T-helper 1 cell treated with Interleukin-12 subunit alpha and Interleukin-12 subunit beta and Interleukin-4 antibody, amounts not matched to agents 30 μg/mL and 1 μg/mL, for 36 hours (primary cell): Measurements from ENCODE around the gene FAM78B.

ENCODE experiments used
- H3K27ac Mint-ChIP-seq: one replicate; pipeline ENCODE4 v1.8.0; 2021; ENCODE audit warnings: mild to moderate bottlenecking, mixed read lengths
- H3K27me3 Mint-ChIP-seq: one replicate; pipeline ENCODE4 v1.8.0; 2021; ENCODE audit warnings: low read depth, mixed read lengths
- H3K36me3 Mint-ChIP-seq: one replicate; pipeline ENCODE4 v1.8.0; 2021; ENCODE audit warnings: low read depth, mixed read lengths
- H3K4me1 Mint-ChIP-seq: one replicate; pipeline ENCODE4 v1.8.0; 2021; ENCODE audit warnings: low read depth, mixed read lengths
- H3K4me3 Mint-ChIP-seq: one replicate; pipeline ENCODE4 v1.8.0; 2021; ENCODE audit warnings: mild to moderate bottlenecking, moderate library complexity, mixed read lengths
- H3K9me3 Mint-ChIP-seq: one replicate; pipeline ENCODE4 v1.8.0; 2021; ENCODE audit warnings: mixed read lengths

FAM78B gene

DNA sequence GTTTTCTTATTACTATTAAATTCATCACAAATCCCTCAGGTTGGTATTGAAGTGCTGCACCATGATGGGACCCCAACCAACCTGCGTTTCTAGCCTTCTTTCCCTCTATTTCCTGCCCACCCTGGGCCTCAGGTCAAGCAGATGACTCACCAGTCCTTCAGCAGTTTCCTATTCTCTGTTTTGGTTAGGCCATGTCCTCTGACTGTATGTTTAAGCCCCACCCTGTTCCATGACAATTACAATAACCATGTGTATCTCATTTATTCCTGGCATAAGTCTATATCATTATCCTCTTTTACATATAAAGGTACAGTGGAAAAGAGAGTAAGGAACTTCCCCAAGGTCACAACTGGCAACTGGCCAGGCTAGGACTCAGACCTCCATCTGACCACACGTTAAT is 5.3 kb upstream of the FAM78B start:
- H3K4me1 Mint-ChIP-seq, result peaks cover 17% of the 10 kb centered on the region
- H3K4me3 Mint-ChIP-seq, result no peak overlapping the region
- H3K36me3 Mint-ChIP-seq, result no peaks in the 10 kb centered on the region
- H3K27ac Mint-ChIP-seq, result no peak overlapping the region
- peaks cover 19% of the 10 kb centered on the region for H3K27me3 Mint-ChIP-seq
- no peaks in the 10 kb centered on the region for H3K9me3 Mint-ChIP-seq

DNA sequence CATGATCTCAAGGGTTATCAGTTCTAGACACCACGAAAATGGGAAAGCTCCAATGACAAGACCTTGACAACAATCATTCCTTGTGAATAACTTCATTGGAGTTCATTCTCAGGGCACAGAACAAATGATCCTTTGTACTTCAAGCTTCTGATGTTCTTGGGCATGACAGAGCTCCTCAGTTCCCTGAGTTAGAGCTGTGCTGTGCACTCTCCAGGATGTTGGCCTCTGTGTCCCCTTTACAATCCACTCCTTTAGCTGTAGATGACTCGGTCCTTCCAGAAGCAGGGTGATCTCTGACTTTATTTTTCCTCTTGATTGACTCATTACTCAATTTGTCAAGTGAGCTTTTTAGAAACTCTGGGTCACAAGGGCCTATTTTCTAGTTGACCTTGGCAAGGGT is 3.9 kb upstream of the FAM78B start:
- H3K4me1 Mint-ChIP-seq, result peaks cover 16% of the 10 kb centered on the region
- H3K36me3 Mint-ChIP-seq, result no peaks in the 10 kb centered on the region
- peaks cover 23% of the 10 kb centered on the region for H3K27me3 Mint-ChIP-seq
- peak overlapping the region; percentile 28 for H3K27ac Mint-ChIP-seq
- no peaks in the 10 kb centered on the region for H3K9me3 Mint-ChIP-seq
- no peak overlapping the region for H3K4me3 Mint-ChIP-seq

DNA sequence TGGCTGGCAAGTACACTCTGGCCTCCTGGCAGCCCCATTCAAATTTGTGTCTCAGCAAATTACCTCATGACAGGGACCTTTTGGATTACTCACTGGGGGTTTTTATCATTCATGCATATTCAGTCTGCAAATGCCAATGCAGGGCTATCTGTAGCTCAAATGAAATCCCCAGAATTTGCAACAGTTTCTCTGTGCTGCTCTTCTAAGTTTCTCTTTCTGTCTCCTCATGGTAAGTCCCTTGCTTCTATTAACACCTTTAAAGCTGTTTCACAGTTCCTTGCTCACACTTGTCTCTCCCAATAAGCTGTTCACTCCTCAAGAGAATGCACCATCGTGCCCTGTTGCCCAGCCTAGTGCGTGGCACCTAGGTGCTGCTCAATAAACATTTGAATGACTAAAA is 3.3 kb upstream of the FAM78B start:
- peaks cover 19% of the 10 kb centered on the region for H3K4me1 Mint-ChIP-seq
- H3K27ac Mint-ChIP-seq, result peak overlapping the region; percentile 37
- peaks cover 30% of the 10 kb centered on the region for H3K27me3 Mint-ChIP-seq
- no peak overlapping the region for H3K4me3 Mint-ChIP-seq
- H3K36me3 Mint-ChIP-seq, result no peaks in the 10 kb centered on the region
- no peaks in the 10 kb centered on the region for H3K9me3 Mint-ChIP-seq

GRCh38 chr1:166169182-166169581 is 2.4 kb upstream of the FAM78B start:
- Mint-ChIP-seq H3K27ac (no peak overlapping the region), H3K4me1 (peaks cover 19% of the 10 kb centered on the region), H3K4me3 (no peak overlapping the region), H3K9me3 (no peaks in the 10 kb centered on the region), H3K27me3 (peaks cover 39% of the 10 kb centered on the region), H3K36me3 (no peaks in the 10 kb centered on the region)

- Mint-ChIP-seq H3K4me3 (peak overlapping the region; percentile 30), H3K36me3 (no peaks in the 10 kb centered on the region), H3K27me3 (peaks cover 55% of the 10 kb centered on the region), H3K27ac (peak overlapping the region; percentile 38), H3K9me3 (no peaks in the 10 kb centered on the region), H3K4me1 (peaks cover 19% of the 10 kb centered on the region)
Measured at GRCh38 chr1:166167572-166167925, 748 bp upstream of the FAM78B start.

DNA sequence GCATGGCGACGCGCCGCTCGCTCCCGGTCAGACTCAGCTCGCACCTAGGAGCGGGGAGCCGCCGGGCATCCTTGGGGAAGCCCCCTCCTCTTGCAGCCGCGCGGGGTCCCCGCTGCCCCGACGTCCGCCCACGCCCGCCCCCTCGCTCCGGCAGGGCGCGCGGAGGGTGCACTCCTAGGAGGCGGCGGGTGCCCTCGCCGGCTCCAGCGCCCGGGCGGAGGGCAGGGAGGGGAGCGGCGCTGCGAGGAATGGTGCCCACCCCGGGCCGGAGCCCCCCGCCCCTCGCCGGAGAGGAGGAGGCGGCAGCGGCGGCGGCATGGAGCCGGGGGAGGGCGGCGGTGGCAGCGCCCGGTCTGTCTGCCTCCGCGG is 488 bp downstream of the FAM78B start:
- H3K9me3 Mint-ChIP-seq, result no peaks in the 10 kb centered on the region
- H3K36me3 Mint-ChIP-seq, result no peaks in the 10 kb centered on the region
- H3K4me1 Mint-ChIP-seq, result peaks cover 19% of the 10 kb centered on the region
- peaks cover 66% of the 10 kb centered on the region for H3K27me3 Mint-ChIP-seq
- no peak overlapping the region for H3K4me3 Mint-ChIP-seq
- H3K27ac Mint-ChIP-seq, result no peak overlapping the region

GRCh38 chr1:166165661-166166328 is 1.0 kb downstream of the FAM78B start:
- Mint-ChIP-seq H3K36me3 (no peaks in the 10 kb centered on the region), H3K27me3 (peaks cover 67% of the 10 kb centered on the region), H3K9me3 (no peaks in the 10 kb centered on the region), H3K27ac (no peak overlapping the region), H3K4me1 (peaks cover 19% of the 10 kb centered on the region), H3K4me3 (peak overlapping the region; percentile 82)

DNA sequence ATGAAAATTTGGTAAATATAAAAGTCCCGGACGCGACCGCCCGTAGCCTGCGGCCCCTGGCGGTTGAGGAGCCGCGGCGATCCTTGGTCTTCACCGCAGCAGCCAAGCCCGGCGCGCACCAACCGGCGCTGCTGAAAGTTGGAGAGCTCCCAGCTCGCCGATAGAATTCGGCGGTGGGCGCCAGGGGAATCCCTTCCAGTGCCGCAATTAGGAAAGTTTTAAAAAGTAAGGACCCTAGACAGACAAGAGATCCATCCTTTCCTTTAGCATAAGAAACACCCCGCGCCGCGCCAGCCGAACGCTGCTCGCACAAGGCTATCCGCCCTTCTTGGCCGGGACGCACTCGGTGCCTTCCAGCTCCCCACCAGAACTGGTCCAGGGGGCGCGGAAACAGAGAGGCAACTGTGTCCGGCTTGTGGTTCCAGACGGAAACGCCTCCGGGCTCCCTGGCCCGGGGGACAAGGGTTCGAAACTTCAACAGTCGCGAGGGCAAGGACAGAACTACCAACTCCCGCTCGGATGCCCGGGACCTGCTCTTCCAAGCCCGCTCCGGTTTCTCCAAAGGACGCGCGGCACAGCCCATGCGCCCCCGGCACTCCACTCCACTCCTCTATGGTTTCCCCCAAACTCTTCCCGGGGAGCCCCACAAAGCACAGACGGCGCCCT is 1.7 kb downstream of the FAM78B start:
- H3K27me3 Mint-ChIP-seq, result peaks cover 67% of the 10 kb centered on the region
- peaks cover 14% of the 10 kb centered on the region for H3K4me1 Mint-ChIP-seq
- peak overlapping the region; percentile 82 for H3K4me3 Mint-ChIP-seq
- no peak overlapping the region for H3K27ac Mint-ChIP-seq
- no peaks in the 10 kb centered on the region for H3K9me3 Mint-ChIP-seq
- H3K36me3 Mint-ChIP-seq, result no peaks in the 10 kb centered on the region

- peak overlapping the region; percentile 64 for H3K4me3 Mint-ChIP-seq
Measured at GRCh38 chr1:166164646-166164994, 2.2 kb downstream of the FAM78B start.

GRCh38 chr1:166159656-166160055 is 7.1 kb downstream of the FAM78B start:
- H3K9me3 Mint-ChIP-seq, result no peaks in the 10 kb centered on the region
- H3K27ac Mint-ChIP-seq, result no peak overlapping the region
- no peaks in the 10 kb centered on the region for H3K4me1 Mint-ChIP-seq
- H3K36me3 Mint-ChIP-seq, result no peaks in the 10 kb centered on the region
- H3K27me3 Mint-ChIP-seq, result peaks cover 33% of the 10 kb centered on the region
- no peak overlapping the region for H3K4me3 Mint-ChIP-seq

More at GRCh38 chr1:166164646-166164994, 2.2 kb downstream of the FAM78B start:
- Mint-ChIP-seq H3K27me3 (peaks cover 67% of the 10 kb centered on the region), H3K36me3 (no peaks in the 10 kb centered on the region), H3K4me1 (peaks cover 14% of the 10 kb centered on the region), H3K27ac (no peak overlapping the region), H3K9me3 (no peaks in the 10 kb centered on the region)

DNA sequence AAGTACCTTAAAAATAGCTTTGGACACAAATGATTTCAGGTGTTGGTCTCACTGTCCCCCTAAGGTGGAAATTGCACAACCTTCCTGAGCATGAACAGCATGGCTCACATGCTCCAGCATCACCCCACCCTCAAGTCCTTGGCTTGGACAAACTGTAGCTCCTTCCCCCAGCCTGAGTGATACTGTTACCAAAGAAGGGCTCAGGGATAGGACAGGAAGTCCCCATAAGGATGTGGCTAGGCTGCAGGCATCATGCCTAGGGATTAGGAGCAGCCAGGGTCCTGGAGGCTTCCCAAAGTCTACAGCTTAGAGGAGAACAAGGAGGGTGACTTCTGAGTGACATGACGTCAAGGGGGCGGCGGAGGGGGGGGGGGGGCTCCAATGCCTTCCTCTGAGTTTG is 10.1 kb downstream of the FAM78B start:
- Mint-ChIP-seq H3K27me3 (peaks cover 5% of the 10 kb centered on the region), H3K4me1 (no peaks in the 10 kb centered on the region), H3K36me3 (no peaks in the 10 kb centered on the region), H3K27ac (no peak overlapping the region), H3K4me3 (no peak overlapping the region), H3K9me3 (no peaks in the 10 kb centered on the region)

DNA sequence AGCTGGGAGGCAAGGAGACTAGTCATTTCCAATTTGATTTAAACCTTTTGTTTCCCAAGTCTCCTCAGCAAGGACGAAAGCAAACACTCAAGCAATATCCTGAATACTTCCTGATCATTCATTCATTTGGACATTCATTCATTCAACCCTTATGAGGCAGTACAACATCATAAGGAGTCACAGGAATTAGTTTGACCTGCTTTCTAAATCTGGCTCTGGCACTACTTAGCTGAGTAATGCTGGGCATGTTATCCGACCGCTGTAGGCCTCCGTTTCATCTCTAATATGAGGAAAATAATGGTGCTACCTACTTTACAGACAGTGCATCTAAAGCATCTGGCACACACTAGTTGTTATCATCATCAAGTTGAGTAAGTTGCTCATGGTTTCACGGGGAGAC is 11.7 kb downstream of the FAM78B start:
- Mint-ChIP-seq H3K27ac (no peak overlapping the region), H3K4me3 (no peak overlapping the region), H3K36me3 (no peaks in the 10 kb centered on the region), H3K27me3 (no peaks in the 10 kb centered on the region), H3K9me3 (no peaks in the 10 kb centered on the region), H3K4me1 (no peaks in the 10 kb centered on the region)

DNA sequence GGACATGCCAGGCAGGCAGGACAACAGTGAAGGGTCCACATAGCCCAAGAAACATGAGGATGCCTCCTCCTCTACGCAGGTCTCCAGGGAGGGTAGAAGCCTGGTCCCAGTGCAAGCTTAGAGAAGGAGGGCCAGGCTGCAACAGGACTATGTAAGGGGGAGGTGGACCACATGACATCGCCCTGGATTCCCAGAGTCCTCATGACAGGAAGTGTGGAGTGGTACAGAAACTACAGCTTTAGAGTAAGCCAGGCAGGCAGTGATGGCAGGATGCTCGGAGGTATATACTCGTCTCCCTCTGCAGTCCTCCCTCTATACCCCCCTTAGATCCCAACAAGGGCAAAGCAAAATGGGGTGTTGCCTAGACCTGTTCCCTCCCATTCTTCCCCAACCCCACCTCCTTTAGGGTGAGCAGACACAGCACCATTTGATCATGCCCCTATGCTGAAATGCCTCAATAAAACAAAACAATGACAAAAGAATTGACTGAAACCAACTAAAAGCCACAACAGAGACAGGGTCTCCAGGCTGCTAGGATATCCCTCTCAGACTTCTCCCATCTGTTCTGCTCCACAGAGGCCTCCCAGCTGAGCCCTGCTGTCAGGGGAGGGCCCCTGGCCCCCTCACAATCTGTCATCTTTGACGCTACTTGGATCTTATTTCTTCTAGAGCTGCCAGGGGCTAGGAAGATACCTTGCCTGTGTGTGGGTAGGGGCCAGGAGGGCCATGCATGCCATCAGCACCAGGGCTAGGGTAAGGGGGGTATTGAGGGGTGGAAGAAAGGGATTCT is 13.1 kb downstream of the FAM78B start:
- H3K4me3 Mint-ChIP-seq, result no peak overlapping the region

GRCh38 chr1:166152978-166153377 is 13.8 kb downstream of the FAM78B start:
- H3K4me1 Mint-ChIP-seq, result no peaks in the 10 kb centered on the region
- H3K36me3 Mint-ChIP-seq, result no peaks in the 10 kb centered on the region
- H3K4me3 Mint-ChIP-seq, result no peak overlapping the region
- no peaks in the 10 kb centered on the region for H3K27me3 Mint-ChIP-seq
- H3K27ac Mint-ChIP-seq, result no peak overlapping the region
- peaks cover 3% of the 10 kb centered on the region for H3K9me3 Mint-ChIP-seq

More for the DNA sequence above, 13.1 kb downstream of the FAM78B start:
- H3K9me3 Mint-ChIP-seq, result no peaks in the 10 kb centered on the region
- H3K27ac Mint-ChIP-seq, result no peak overlapping the region
- H3K36me3 Mint-ChIP-seq, result no peaks in the 10 kb centered on the region
- H3K4me1 Mint-ChIP-seq, result no peaks in the 10 kb centered on the region
- no peaks in the 10 kb centered on the region for H3K27me3 Mint-ChIP-seq

- Mint-ChIP-seq H3K4me3 (no peak overlapping the region), H3K4me1 (no peaks in the 10 kb centered on the region), H3K36me3 (no peaks in the 10 kb centered on the region), H3K27ac (no peak overlapping the region), H3K9me3 (peaks cover 3% of the 10 kb centered on the region), H3K27me3 (no peaks in the 10 kb centered on the region)
Measured at GRCh38 chr1:166151804-166152203, 15.0 kb downstream of the FAM78B start.
